ENCODE data around the gene FSTL5. TPM values are rescaled to one million over a fixed set of nuclear protein-coding genes. Genes with fewer than 3 reads are reported as not detected.

FSTL5 gene
- total RNA-seq, 2 experiments from 2014 or later: not detected

DNA sequence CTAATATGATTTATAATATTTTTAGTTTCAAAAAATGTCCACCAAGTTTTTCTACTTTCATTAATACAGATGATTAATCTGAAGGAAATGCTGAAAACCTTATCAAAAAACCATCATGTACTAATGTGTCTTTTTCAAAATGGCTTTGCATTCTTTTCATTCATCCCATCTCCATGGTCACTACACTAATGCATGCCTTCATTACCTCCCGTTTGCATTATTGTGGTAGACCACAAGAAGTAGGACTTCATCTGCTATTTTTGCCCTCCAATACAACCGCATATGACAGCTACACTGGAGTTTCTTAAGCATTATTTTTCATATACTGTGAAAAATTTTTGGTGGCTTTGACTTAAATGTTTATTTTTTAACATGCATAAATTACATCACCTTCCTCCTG, 37.9 kb upstream of the FSTL5 start:
- no peak for DNase-seq (ENCODE audit: low spot score)
- intact Hi-C loops (cut with micrococcal nuclease; ENCODE audit: unreplicated experiment): no loop called here
- Histone ChIP-seq H3K79me2 (ENCODE audit: insufficient read depth, low read depth, low read length) (no peaks in the 10 kb centered on the region), H4K20me1 (ENCODE audit: insufficient read depth, low read length) (no peaks in the 10 kb centered on the region), H3K27ac (ENCODE audit: low read depth, low read length, poor library complexity, severe bottlenecking) (no peak overlapping the region), H3K36me3 (ENCODE audit: insufficient read depth, low read length) (no peaks in the 10 kb centered on the region), H3K9me2 (ENCODE audit: insufficient read depth, low read length) (no peaks in the 10 kb centered on the region), H2AFZ (ENCODE audit: low read length) (no peak overlapping the region), H3K4me1 (ENCODE audit: insufficient read depth, low read length, poor library complexity, severe bottlenecking) (no peaks in the 10 kb centered on the region), H3K4me3 (ENCODE audit: low read depth, low read length, poor library complexity, severe bottlenecking) (no peak overlapping the region), H3K4me2 (ENCODE audit: low read length) (no peak overlapping the region), H3K9me3 (ENCODE audit: low read length) (no peaks in the 10 kb centered on the region)
- BruUV-seq (replicated peaks): no TSS peak
- TF ChIP-seq EZH2phosphoT487 (IDR thresholded peaks at IDR 0.05; ENCODE audit: borderline replicate concordance, low read depth, low read length): no peak
- TF ChIP-seq, protein P1, sequence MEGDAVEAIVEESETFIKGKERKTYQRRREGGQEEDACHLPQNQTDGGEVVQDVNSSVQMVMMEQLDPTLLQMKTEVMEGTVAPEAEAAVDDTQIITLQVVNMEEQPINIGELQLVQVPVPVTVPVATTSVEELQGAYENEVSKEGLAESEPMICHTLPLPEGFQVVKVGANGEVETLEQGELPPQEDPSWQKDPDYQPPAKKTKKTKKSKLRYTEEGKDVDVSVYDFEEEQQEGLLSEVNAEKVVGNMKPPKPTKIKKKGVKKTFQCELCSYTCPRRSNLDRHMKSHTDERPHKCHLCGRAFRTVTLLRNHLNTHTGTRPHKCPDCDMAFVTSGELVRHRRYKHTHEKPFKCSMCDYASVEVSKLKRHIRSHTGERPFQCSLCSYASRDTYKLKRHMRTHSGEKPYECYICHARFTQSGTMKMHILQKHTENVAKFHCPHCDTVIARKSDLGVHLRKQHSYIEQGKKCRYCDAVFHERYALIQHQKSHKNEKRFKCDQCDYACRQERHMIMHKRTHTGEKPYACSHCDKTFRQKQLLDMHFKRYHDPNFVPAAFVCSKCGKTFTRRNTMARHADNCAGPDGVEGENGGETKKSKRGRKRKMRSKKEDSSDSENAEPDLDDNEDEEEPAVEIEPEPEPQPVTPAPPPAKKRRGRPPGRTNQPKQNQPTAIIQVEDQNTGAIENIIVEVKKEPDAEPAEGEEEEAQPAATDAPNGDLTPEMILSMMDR (conservative IDR thresholded peaks at IDR 0.05; ENCODE audit: low read length): no peak
- POLR2A ChIA-PET: no interaction called here
- CTCF ChIA-PET (ENCODE audit: unreplicated experiment): no interaction called here

DNA sequence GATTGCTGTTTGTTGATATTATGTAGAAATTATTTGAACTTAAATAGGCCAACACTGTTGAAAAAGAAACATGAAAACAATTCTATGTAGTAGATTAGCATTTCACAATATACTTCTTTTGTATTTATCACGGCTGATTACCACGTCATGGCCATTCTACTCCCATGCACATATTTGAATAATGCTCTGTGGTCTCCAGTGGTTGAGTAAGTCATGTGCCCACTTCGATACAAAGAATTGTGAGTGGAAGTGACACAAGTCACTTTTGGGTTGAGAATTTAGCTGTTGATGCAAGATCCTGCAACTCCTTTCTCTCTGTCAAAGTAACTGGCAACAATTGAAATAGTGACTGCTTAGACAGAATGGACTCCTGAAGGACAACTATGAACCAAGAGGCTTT, 6.7 kb upstream of the FSTL5 start:
- ChIA-PET CTCF (ENCODE audit: unreplicated experiment) (no interaction called here), POLR2A (no interaction called here)
- Histone ChIP-seq H3K4me1 (ENCODE audit: insufficient read depth, low read length, poor library complexity, severe bottlenecking) (no peaks in the 10 kb centered on the region), H2AFZ (ENCODE audit: low read length) (no peak overlapping the region), H3K4me3 (ENCODE audit: low read depth, low read length, poor library complexity, severe bottlenecking) (no peak overlapping the region), H3K27ac (ENCODE audit: low read depth, low read length, poor library complexity, severe bottlenecking) (no peak overlapping the region), H4K20me1 (ENCODE audit: insufficient read depth, low read length) (no peaks in the 10 kb centered on the region), H3K9me3 (ENCODE audit: low read length) (no peaks in the 10 kb centered on the region), H3K9me2 (ENCODE audit: insufficient read depth, low read length) (no peaks in the 10 kb centered on the region), H3K4me2 (ENCODE audit: low read length) (no peak overlapping the region), H3K79me2 (ENCODE audit: insufficient read depth, low read depth, low read length) (no peaks in the 10 kb centered on the region), H3K36me3 (ENCODE audit: insufficient read depth, low read length) (no peaks in the 10 kb centered on the region)
- intact Hi-C loops (cut with micrococcal nuclease; ENCODE audit: unreplicated experiment): no loop called here
- TF ChIP-seq EZH2phosphoT487 (IDR thresholded peaks at IDR 0.05; ENCODE audit: borderline replicate concordance, low read depth, low read length): no peak
- TF ChIP-seq, protein P1 (conservative IDR thresholded peaks at IDR 0.05; ENCODE audit: low read length): no peak
- no peak for DNase-seq (ENCODE audit: low spot score)
- BruUV-seq (replicated peaks): no TSS peak

DNA sequence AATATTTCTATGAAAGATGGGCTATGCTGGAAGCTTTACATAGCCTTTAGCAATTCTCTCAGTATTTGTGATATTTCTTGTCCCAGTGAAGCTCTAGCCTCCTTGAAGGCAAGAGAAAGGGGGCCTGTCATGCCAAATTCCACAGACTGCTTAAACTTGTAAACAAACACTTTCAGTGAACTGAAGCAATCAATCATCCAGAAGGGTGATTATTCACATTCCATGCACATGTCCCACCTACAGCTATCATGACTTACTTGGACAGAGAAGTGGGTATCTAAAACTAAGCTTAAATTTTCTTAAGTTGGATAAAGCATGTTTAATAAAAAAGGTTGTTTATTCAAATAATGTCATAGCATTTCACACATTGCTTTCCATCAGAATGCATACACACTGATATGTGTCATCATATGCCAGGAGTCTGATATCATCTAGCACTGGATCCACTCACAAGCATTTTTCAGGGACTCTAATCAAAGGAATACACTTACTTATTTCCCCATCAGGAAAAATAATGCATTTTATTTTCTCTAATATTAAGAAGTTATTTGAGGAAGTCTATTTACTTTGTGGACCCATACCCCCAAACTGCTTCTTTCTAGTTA, 1.2 kb upstream of the FSTL5 start:
- Histone ChIP-seq H3K9me2 (ENCODE audit: insufficient read depth, low read length) (no peaks in the 10 kb centered on the region), H2AFZ (ENCODE audit: low read length) (no peak overlapping the region), H3K27ac (ENCODE audit: low read depth, low read length, poor library complexity, severe bottlenecking) (no peak overlapping the region), H3K4me2 (ENCODE audit: low read length) (no peak overlapping the region), H3K9me3 (ENCODE audit: low read length) (no peaks in the 10 kb centered on the region), H3K36me3 (ENCODE audit: insufficient read depth, low read length) (no peaks in the 10 kb centered on the region), H3K4me3 (ENCODE audit: low read depth, low read length, poor library complexity, severe bottlenecking) (no peak overlapping the region), H4K20me1 (ENCODE audit: insufficient read depth, low read length) (no peaks in the 10 kb centered on the region), H3K79me2 (ENCODE audit: insufficient read depth, low read depth, low read length) (no peaks in the 10 kb centered on the region), H3K4me1 (ENCODE audit: insufficient read depth, low read length, poor library complexity, severe bottlenecking) (no peaks in the 10 kb centered on the region)
- TF ChIP-seq EZH2phosphoT487 (IDR thresholded peaks at IDR 0.05; ENCODE audit: borderline replicate concordance, low read depth, low read length): no peak
- TF ChIP-seq, protein P1 (conservative IDR thresholded peaks at IDR 0.05; ENCODE audit: low read length): no peak
- DNase-seq (ENCODE audit: low spot score): no peak
- BruUV-seq (replicated peaks): no TSS peak
- ChIA-PET POLR2A (interaction anchor here (0.6 kb wide), 1 partner anchor 35 kb away, joined by 3 read pairs; no protein-coding TSS in a partner anchor), CTCF (ENCODE audit: unreplicated experiment) (no interaction called here)
- intact Hi-C loops (cut with micrococcal nuclease; ENCODE audit: unreplicated experiment): loop anchor here (10.0 kb wide), 1 partner anchor 910 kb away; no protein-coding TSS in a partner anchor

All from OCI-LY7 (cell line).